Measurements from ENCODE around the gene PLIN5. TPM values are rescaled to one million over a fixed set of nuclear protein-coding genes. Genes with fewer than 3 reads are reported as not detected.
A peak's percentile ranks its signal among the peaks of the same experiment; 100 is the strongest.

Gene PLIN5
- total RNA-seq = not detected

GRCh38 chr19:4534836-4535658 lies at the start of gene PLIN5:
TSS of gene PLIN5 (minus strand) at chr19:4535224. CDS start at chr19:4534074, 1,150 bp downstream.
- peak; percentile 26 for DNase-seq
- peaks cover 13% of the 10 kb centered on the region for H3K27me3 Mint-ChIP-seq
- CTCF ChIA-PET = interaction anchor here (0.6 to 2.3 kb wide), 9 partner anchors 8 to 289 kb away, joined by 3 to 19 read pairs (median 4); no protein-coding TSS in a partner anchor
- H3K36me3 Mint-ChIP-seq (ENCODE audit: low read depth) = no peaks in the 10 kb centered on the region
- POLR2A ChIA-PET = no interaction called here
- peaks cover under 1% of the 10 kb centered on the region for H3K4me1 Mint-ChIP-seq
- H3K4me3 Mint-ChIP-seq = no peak within 1 kb of the TSS
- H3K9me3 Mint-ChIP-seq = no peaks in the 10 kb centered on the region
- no peak within 1 kb of the TSS for H3K27ac Mint-ChIP-seq

GRCh38 chr19:4583961-4584669 lies 49.1 kb upstream of the PLIN5 start:
- no peaks in the 10 kb centered on the region for H3K36me3 Mint-ChIP-seq (ENCODE audit: low read depth)

GRCh38 chr19:4582980-4583842 lies 48.2 kb upstream of the PLIN5 start:
- H3K4me3 Mint-ChIP-seq = no peak overlapping the region
- peaks cover 8% of the 10 kb centered on the region for H3K4me1 Mint-ChIP-seq
- no peak overlapping the region for H3K27ac Mint-ChIP-seq
- no peak for DNase-seq
- peaks cover 53% of the 10 kb centered on the region for H3K27me3 Mint-ChIP-seq
- ChIA-PET CTCF (interaction anchor here (1.6 kb wide), 1 partner anchor 11 kb away, joined by 4 read pairs; no protein-coding TSS in a partner anchor), POLR2A (no interaction called here)
- no peaks in the 10 kb centered on the region for H3K9me3 Mint-ChIP-seq
- H3K36me3 Mint-ChIP-seq (ENCODE audit: low read depth) = no peaks in the 10 kb centered on the region

More at GRCh38 chr19:4583961-4584669, 49.1 kb upstream of the PLIN5 start:
- POLR2A ChIA-PET = no interaction called here
- CTCF ChIA-PET = interaction anchor here (0.7 to 1.6 kb wide), 2 partner anchors 10 to 52 kb away, joined by 4 to 5 read pairs; no protein-coding TSS in a partner anchor
- DNase-seq = no peak
- H3K4me1 Mint-ChIP-seq = peaks cover 8% of the 10 kb centered on the region
- peaks cover 46% of the 10 kb centered on the region for H3K27me3 Mint-ChIP-seq
- no peaks in the 10 kb centered on the region for H3K9me3 Mint-ChIP-seq
- no peak overlapping the region for H3K4me3 Mint-ChIP-seq
- H3K27ac Mint-ChIP-seq = no peak overlapping the region

GRCh38 chr19:4581666-4582553 lies 46.9 kb upstream of the PLIN5 start:
- no peak overlapping the region for H3K27ac Mint-ChIP-seq
- peaks cover 53% of the 10 kb centered on the region for H3K27me3 Mint-ChIP-seq
- DNase-seq = no peak
- H3K36me3 Mint-ChIP-seq (ENCODE audit: low read depth) = no peaks in the 10 kb centered on the region
- POLR2A ChIA-PET = no interaction called here
- CTCF ChIA-PET = no interaction called here
- no peaks in the 10 kb centered on the region for H3K9me3 Mint-ChIP-seq
- H3K4me1 Mint-ChIP-seq = peaks cover 8% of the 10 kb centered on the region
- no peak overlapping the region for H3K4me3 Mint-ChIP-seq

GRCh38 chr19:4580961-4581665 lies 46.1 kb upstream of the PLIN5 start:
- ChIA-PET POLR2A (no interaction called here), CTCF (no interaction called here)
- no peak overlapping the region for H3K27ac Mint-ChIP-seq
- no peak overlapping the region for H3K4me3 Mint-ChIP-seq
- peaks cover 8% of the 10 kb centered on the region for H3K4me1 Mint-ChIP-seq
- H3K36me3 Mint-ChIP-seq (ENCODE audit: low read depth) = no peaks in the 10 kb centered on the region
- no peaks in the 10 kb centered on the region for H3K9me3 Mint-ChIP-seq
- no peak for DNase-seq
- peaks cover 56% of the 10 kb centered on the region for H3K27me3 Mint-ChIP-seq

- no peak overlapping the region for H3K4me3 Mint-ChIP-seq
- no peak for DNase-seq
- peaks cover 54% of the 10 kb centered on the region for H3K27me3 Mint-ChIP-seq
- H3K36me3 Mint-ChIP-seq (ENCODE audit: low read depth) = no peaks in the 10 kb centered on the region
- H3K9me3 Mint-ChIP-seq = no peaks in the 10 kb centered on the region
- ChIA-PET CTCF (no interaction called here), POLR2A (no interaction called here)
- H3K4me1 Mint-ChIP-seq = peaks cover 8% of the 10 kb centered on the region
- no peak overlapping the region for H3K27ac Mint-ChIP-seq
These were observed 45.2 kb upstream of the PLIN5 start for GRCh38 chr19:4580021-4580901.

GRCh38 chr19:4579389-4579788 lies 44.4 kb upstream of the PLIN5 start:
- Mint-ChIP-seq H3K9me3 (no peaks in the 10 kb centered on the region), H3K27me3 (peaks cover 54% of the 10 kb centered on the region), H3K4me1 (peaks cover 8% of the 10 kb centered on the region), H3K4me3 (no peak overlapping the region), H3K36me3 (ENCODE audit: low read depth) (no peaks in the 10 kb centered on the region), H3K27ac (no peak overlapping the region)
- DNase-seq = no peak
- ChIA-PET CTCF (interaction anchor here (0.6 kb wide), 1 partner anchor 72 kb away, joined by 3 read pairs; no protein-coding TSS in a partner anchor), POLR2A (no interaction called here)

GRCh38 chr19:4578552-4579248 lies 43.7 kb upstream of the PLIN5 start:
- Mint-ChIP-seq H3K36me3 (ENCODE audit: low read depth) (no peaks in the 10 kb centered on the region), H3K4me1 (peaks cover 8% of the 10 kb centered on the region), H3K9me3 (no peaks in the 10 kb centered on the region), H3K27me3 (peaks cover 54% of the 10 kb centered on the region), H3K4me3 (no peak overlapping the region), H3K27ac (no peak overlapping the region)
- CTCF ChIA-PET = interaction anchor here (0.6 to 0.7 kb wide), 2 partner anchors 71 to 231 kb away, joined by 3 to 5 read pairs; no protein-coding TSS in a partner anchor
- POLR2A ChIA-PET = no interaction called here
- no peak for DNase-seq

GRCh38 chr19:4577020-4577782 lies 42.2 kb upstream of the PLIN5 start:
- Mint-ChIP-seq H3K4me1 (peaks cover 2% of the 10 kb centered on the region), H3K36me3 (ENCODE audit: low read depth) (no peaks in the 10 kb centered on the region), H3K27ac (no peak overlapping the region), H3K27me3 (peaks cover 45% of the 10 kb centered on the region), H3K9me3 (no peaks in the 10 kb centered on the region), H3K4me3 (no peak overlapping the region)
- ChIA-PET CTCF (interaction anchor here (1.4 to 1.7 kb wide), 2 partner anchors 59 to 214 kb away, joined by 6 to 12 read pairs; partner anchors contain the start of gene FEM1A), POLR2A (no interaction called here)
- DNase-seq = no peak
